NT2/D1 (cell line): ENCODE measurements around the gene COL23A1.

Experiments
- YY1 ChIP-seq: IDR thresholded peaks from 2 replicates; pipeline ENCODE4 v1.6.1; 2011; ENCODE audit not compliant: insufficient read length, insufficient read depth
- ZNF274 ChIP-seq: IDR thresholded peaks from 2 replicates; pipeline ENCODE4 v1.6.1; 2011; ENCODE audit warnings: mild to moderate bottlenecking, low read depth, low read length

- no peak for TF ChIP-seq YY1
- TF ChIP-seq ZNF274 = no peak
These were observed 391.5 kb downstream of the COL23A1 start for GRCh38 chr5:178198706-178199105.
